NCI-H1436 (cell line): ENCODE results near the gene SLC39A9.
"Not testable (repeated sequence)": the region's sequence is repeated elsewhere in the genome, so short reads cannot be mapped to it uniquely, and the experiment has no call there.

Source experiments
- DNase-seq: peaks from one replicate; lab custom pipeline; 2025; lab: John Stamatoyannopoulos, UW

SLC39A9 gene

GRCh38 chr14:69475194-69475818 is 76.8 kb downstream of the SLC39A9 start:
- DNase-seq, result peak; percentile 35

GRCh38 chr14:69476824-69477450 is 78.4 kb downstream of the SLC39A9 start:
- not testable (repeated sequence) for DNase-seq

- DNase-seq, result not testable (repeated sequence)
Observed at GRCh38 chr14:69478055-69478454, 79.6 kb downstream of the SLC39A9 start.

GRCh38 chr14:69479696-69480095 is 81.2 kb downstream of the SLC39A9 start:
- DNase-seq, result no peak

- no peak for DNase-seq
Observed at GRCh38 chr14:69480136-69480535, 81.6 kb downstream of the SLC39A9 start.

- no peak for DNase-seq
Observed at GRCh38 chr14:69481815-69482568, 83.5 kb downstream of the SLC39A9 start.

- no peak for DNase-seq
Observed at GRCh38 chr14:69483765-69484443, 85.4 kb downstream of the SLC39A9 start.

- peak; percentile 11 for DNase-seq
Observed at GRCh38 chr14:69484444-69485314, 86.2 kb downstream of the SLC39A9 start, which contains the start of gene PLEKHD1. TSS of gene PLEKHD1 (plus strand) at chr14:69484728. CDS start at chr14:69484966, 238 bp downstream.

GRCh38 chr14:69485315-69485660 is 86.8 kb downstream of the SLC39A9 start:
- no peak for DNase-seq

- DNase-seq, result no peak
Observed at GRCh38 chr14:69485701-69486100, 87.2 kb downstream of the SLC39A9 start.

GRCh38 chr14:69487226-69487625 is 88.7 kb downstream of the SLC39A9 start:
- no peak for DNase-seq

GRCh38 chr14:69487771-69488170 is 89.3 kb downstream of the SLC39A9 start:
- DNase-seq, result no peak

GRCh38 chr14:69489495-69489894 is 91.0 kb downstream of the SLC39A9 start:
- DNase-seq, result no peak

- DNase-seq, result no peak
Observed at GRCh38 chr14:69490219-69490918, 91.9 kb downstream of the SLC39A9 start.

- no peak for DNase-seq
Observed at GRCh38 chr14:69491193-69491592, 92.7 kb downstream of the SLC39A9 start.

- DNase-seq, result no peak
Observed at GRCh38 chr14:69493038-69493437, 94.5 kb downstream of the SLC39A9 start.

GRCh38 chr14:69493791-69494190 is 95.3 kb downstream of the SLC39A9 start:
- no peak for DNase-seq

GRCh38 chr14:69495341-69495921 is 96.9 kb downstream of the SLC39A9 start:
- no peak for DNase-seq

- DNase-seq, result not testable (repeated sequence)
Observed at GRCh38 chr14:69497866-69498265, 99.4 kb downstream of the SLC39A9 start.

- not testable (repeated sequence) for DNase-seq
Observed at GRCh38 chr14:69498286-69498685, 99.8 kb downstream of the SLC39A9 start.

- no peak for DNase-seq
Observed at GRCh38 chr14:69499436-69499835, 100.9 kb downstream of the SLC39A9 start.
